Mammary epithelial cell (primary cell): ENCODE data around the gene OR2V2.

Experiments
- CTCF ChIP-seq, 2 donors: IDR thresholded peaks in 1 of 2; conservative IDR thresholded peaks in 1 of 2; 2 replicates each; pipeline ENCODE4 v1.5.1; 2011 to 2012; ENCODE audit warnings: inconsistent platforms in 2 of 2, low read length in 2 of 2, mild to moderate bottlenecking in 2 of 2, control low read depth in 1 of 2, low read depth in 1 of 2; ENCODE audit not compliant: insufficient read depth in 1 of 2; ENCODE audit errors: extremely low read depth in 1 of 2
- EZH2 ChIP-seq: IDR thresholded peaks from 2 replicates; pipeline ENCODE4 v1.6.1; 2012; ENCODE audit warnings: low read length, inconsistent platforms, borderline replicate concordance

DNA sequence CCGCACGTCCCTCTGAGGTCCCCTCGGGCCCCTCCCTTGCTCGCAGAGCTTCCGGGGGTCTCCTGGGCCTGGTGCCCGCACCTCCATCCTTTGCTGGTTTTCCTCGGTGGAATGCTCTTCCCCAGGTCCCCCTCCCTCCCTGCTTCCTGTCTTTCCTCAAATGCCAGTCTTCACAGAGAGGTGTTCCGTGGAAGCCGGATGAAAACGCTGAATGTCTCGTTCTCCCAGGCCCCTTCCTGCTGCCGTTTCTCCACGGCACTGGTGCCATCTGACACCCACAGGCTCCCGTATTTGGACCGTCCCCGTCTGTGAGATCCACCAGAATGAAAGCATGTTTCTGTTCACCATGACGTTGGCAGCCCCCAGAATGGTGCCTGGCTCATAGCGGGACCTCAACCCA, 20.5 kb upstream of the OR2V2 start:
- no peak for TF ChIP-seq CTCF (conservative IDR thresholded peaks at IDR 0.05 in 1 of 2, IDR thresholded peaks at IDR 0.05 in 1 of 2; ENCODE audit: extremely low read depth in 1 of 2, insufficient read depth in 1 of 2, low read depth in 1 of 2, low read length in 2 of 2)
- TF ChIP-seq EZH2, result no peak
